Stimulated activated CD4-positive, alpha-beta T cell treated with anti-CD3 and anti-CD28 coated beads, TNF-alpha, amount 100 ng/mL, for 1 hour (primary cell): Measurements from ENCODE around the gene ST8SIA6.
A peak's percentile ranks its signal among the peaks of the same experiment; 100 is the strongest.
"Not testable (repeated sequence)": the region's sequence is repeated elsewhere in the genome, so short reads cannot be mapped to it uniquely, and the experiment has no call there.

Source experiments
- DNase-seq, 3 donors: peaks; one replicate each; pipeline ENCODE4 v3.0.0-alpha.2; 2020; ENCODE audit warnings: low read depth in 3 of 3, low spot score in 1 of 3

Gene ST8SIA6

DNA sequence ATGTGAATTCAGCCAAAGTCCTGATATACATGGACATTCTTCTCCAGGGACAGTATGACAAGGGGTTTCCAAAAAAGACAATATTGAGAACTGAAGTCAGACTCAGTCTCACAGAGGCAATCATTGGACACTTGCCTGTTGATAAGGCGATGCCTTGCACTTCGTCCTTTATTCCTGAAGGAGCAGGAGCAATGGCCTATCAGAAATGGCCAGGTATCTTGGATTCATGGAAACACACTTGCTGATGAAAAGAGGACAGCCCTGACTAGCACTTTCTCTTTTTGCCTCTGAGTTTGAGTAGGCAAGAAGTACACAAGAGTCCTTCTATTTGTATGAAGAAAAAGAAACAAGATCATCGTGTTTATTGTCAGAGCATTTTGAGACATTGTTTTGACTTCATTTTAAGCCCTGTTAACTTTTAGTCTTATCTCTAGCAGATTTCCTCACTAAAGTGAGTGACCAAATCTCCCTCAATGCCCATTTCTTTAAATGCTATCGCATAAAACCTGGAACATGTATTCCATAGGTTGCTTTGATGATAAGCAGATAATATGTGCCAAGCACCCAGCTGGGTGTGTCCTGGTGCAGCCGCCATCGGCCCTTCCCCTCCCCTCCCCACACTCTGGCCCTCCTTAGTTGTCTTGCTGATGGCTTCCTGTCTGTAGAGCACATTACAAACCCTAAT, 26.6 kb downstream of the ST8SIA6 start:
- DNase-seq = no peak

DNA sequence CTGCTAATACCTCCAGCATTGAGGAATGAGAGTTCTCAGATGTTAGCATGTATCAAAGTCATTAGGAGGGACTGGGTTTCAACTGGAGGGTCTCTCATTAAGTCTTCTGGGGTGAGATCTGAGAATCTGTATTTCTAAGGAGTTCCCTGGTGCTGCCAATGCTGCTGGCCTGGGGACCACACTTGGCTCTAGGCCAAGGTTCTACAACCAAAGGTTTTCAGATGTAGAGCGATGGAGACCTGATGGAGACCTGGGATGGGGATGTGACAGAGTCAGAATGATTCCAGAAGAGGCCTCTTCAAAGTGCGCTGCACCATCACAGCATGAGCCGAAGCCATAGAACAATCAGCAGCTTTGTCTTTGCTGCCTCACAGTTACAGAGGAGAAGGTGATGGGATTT, 27.2 kb downstream of the ST8SIA6 start:
- no peak for DNase-seq

DNA sequence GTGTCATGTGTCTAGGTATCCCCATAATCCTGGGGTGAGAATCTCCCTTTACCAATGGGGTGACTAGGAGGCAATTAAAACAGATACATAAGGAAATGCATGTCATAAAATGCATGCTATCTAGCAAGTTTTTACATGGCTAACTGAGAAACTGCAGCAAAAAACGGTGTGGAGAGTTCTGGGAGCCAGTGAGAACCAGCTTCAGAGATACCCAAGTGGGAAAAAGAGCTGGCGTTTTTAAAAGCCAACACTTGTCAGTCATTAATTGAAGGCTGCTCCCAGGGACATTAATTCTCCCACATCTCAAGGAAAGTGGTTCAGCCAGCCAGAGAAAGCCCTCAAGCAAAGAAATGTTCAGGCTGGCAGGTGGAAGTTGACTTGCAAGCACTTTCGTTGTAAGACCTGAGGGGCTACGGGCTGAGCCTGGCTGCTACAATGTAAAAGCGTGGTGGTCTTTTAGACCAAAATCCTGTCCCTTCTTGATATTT, 28.1 kb downstream of the ST8SIA6 start:
- DNase-seq = no peak

DNA sequence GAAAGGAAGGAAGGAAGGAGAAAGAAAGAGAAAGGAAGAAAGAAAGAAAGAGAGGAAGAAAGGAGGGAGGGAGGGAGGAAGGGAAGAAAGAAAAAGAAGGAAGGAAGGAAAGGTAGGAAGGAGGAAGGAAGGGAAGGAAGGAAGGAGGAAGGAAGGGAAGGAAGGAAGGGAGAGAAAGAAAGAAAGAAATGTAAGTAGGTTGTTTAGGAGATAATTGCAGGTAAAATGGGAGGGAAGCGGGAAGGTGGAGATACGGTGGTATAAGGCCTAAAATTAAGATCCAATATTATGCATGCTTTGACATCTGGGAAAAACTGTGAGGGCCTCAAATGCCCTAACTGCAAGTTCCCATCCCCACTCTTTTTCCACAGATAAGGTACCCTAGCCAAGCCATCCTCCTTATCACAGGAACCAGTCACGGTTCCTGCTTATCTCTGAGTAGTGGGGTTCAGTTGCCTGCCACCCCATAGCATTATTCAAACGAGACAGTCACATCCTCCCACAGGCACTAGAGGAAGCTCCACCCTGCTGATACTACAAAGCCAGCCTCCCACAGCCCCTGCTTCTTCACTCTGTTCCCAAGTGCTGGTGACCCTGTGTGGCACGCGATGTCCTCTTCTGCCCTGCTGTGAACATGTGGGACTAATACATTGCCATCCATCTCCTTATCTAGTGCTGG, 28.7 kb downstream of the ST8SIA6 start:
- DNase-seq = peak in 2 of 3 donors; percentile 2 to 12

DNA sequence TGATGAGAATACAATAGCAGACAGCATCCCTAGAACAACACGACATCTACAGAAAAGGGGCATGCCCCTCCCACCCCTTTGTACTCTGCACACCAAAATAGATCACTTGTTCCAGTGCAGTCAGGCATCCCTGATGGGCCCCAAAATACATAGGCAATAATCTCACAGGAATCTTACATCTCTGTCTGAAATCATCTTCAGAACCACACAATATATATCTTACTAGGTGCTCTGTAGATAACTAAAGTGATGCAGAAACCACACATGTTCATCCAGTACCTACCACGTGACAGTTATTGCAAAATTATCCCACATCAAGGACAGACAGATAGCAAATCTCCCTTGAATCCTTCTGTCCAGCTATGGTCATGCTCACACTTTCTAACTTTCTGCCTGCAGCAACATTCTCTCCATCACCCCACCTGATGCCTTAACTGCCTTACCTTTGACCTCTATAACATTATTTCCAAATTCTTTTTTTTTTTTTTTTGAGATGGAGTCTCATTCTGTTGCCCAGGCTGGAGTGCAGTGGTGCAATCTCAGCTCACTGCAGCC, 30.7 kb downstream of the ST8SIA6 start:
- DNase-seq = no peak

DNA sequence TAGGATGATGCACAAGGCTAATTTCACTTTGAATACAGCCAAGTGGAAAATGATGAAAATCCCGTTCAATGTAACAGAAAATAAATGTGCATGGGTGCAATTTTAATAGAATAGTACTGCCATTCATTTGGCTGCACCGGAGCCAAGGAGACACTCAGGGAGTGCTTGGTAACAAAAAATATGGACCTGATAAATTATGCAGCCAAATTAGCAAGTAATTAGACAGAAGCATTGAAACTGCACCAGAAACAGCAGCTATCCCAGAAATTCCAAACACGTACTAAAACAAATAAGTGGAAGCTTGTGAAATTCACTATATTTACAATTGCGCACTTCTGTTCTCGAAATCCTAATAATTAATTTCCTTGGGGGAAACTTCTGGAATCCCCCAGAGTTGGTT, 31.5 kb downstream of the ST8SIA6 start:
- no peak for DNase-seq

DNA sequence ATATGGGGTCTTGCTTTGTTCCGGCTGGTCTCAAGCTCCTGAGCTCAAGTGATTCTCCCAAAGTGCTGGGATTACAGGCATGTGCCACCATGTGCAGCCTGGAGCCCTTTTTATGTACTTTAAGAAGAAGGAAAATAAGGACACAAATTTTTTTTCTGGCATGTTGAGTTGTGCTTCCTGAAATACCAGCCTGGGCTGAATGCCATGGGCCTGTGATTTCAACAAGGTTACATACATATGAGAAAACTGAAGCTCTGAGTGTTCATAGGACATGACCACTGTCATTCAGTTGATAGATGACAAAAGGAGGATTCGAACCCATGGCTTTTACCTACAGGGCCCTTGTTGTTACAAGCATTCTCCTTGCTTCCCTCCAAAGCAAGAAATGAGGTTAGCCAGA, 36.1 kb downstream of the ST8SIA6 start:
- DNase-seq = no peak

DNA sequence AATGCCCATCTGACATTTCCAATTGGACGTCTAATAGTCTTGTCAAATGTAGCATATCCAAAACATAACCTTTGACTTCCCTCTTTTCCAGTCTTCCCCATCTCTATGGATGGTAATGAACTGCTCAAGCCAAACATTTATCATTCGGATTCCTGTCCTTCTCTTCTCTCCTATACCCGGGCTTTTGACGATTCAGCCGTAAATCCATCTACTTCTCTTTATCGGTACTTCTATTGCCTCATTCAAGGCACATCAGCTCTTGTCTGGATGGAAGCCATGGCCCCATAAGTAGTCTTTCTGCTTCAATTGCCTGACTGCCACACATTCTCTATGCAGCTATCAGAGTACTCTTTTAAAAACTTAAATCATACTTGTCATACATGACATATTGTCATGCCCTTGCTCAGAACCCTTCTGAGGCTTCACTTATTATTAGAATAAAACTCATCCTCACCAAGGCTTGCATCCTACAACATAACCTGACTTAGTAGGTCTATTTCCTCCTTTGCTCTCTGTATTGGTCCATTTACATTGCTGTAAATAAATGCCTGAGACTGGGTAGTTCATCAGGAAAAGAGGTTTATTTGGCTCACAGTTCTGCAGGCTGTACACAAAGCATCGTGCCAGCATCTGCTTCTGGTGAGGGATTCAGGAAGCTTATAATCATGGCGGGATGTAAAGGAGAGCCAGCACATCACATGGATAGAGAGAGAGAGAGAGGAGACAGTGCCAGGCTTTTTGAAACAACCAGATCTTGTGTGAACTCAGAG, 37.8 kb downstream of the ST8SIA6 start:
- no peak for DNase-seq

DNA sequence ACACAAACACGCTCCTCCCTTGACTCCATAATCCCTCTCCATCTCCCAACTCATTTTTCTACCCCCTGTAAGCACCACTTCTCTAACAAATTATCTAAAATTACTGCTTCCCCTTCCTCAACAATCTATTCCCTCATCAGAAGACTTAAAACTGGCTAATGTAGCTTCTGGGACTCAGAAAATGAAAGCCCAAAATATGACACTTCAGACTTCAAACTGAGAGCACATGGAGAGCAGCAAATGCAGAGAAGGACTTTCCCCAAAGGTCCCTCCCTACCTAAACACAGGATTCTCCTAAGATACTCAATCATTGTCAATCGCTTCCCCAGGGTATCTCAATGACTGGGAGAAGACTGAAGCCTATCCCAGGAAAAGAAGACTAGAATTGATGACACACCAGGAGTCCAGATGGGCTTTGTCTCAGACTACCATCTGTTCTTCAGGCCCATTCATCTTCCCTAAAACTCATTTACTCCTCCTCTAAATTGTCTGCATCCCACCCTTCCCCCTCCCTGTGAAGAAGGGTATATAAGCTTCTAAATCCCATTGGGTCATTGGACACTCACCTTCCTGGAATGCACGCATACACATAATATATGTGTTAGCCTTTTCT, 39.2 kb downstream of the ST8SIA6 start:
- DNase-seq = no peak

DNA sequence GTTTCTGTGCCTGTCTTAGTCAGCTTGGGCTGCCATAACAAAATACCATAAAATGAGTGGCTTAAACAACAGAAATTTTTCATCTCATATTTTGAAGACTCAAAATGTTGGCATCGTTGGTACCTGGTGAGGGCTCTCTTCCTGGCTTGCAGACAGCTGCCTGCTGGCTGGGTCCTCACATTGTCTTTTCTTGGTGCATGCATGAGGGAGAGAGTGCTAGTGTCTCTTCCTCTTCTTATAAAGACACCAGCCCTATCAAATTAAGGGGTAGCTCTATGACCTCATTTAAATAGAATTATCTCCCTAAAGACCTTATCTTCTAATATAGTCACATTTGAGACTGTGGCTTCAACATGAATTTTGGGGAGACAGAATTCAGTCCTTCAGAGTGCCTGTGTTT, 39.9 kb downstream of the ST8SIA6 start:
- DNase-seq = no peak

DNA sequence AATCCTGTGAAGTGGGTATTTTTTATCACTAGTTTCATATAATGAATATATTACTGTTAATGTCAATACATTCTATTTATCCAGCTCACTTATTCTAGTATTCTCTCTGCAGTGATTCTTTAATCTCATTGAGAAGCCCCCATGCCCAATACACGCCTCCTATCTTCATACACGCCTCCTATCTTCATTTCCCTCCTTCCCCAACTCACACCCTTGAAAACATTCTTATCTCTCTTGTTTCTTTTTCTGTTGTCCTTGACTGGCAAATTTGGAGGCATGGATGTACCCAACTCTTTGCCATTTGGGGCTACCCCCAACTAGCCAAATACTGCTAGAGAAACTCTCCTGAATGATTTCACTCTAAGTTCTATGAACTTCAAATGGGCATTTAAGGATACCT, 40.5 kb downstream of the ST8SIA6 start:
- DNase-seq = no peak

DNA sequence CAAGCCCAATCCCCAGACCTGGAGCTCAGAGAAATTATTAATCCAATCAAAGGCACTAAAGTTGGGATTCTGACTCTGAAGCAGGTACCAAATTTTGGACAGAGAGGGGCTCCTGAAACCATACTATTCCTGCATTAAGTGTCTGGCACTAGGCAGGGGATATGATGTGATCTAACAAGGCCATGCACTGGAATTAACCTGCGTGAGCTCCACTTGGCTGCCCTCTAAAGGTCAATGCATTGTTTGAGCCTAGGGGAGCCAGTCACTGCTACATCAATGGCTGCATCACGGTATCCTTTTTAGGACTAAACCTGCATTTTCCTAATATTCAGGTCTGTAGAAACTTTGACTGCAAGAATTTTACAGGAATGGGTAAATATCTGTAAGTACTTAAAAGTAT, 42.1 kb downstream of the ST8SIA6 start:
- no peak for DNase-seq

DNA sequence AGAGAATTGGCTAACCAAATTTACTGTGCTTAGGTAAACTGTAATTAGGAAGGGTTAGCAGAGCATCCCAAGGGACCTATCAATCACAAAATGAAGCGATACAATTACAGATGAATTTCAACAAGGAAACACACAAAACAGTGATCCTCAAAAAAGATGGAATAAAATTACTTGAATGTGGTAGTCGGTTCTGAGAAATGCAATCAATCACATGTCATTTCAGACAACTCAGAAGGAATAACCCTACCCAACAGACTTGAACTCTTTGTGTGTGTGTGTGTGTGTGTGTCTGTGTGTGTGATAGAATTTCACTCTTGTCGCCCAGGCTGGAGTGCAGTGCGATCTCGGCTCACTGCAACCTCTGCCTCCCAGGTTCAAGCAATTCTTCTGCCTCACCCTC, 43.5 kb downstream of the ST8SIA6 start:
- DNase-seq = no peak

DNA sequence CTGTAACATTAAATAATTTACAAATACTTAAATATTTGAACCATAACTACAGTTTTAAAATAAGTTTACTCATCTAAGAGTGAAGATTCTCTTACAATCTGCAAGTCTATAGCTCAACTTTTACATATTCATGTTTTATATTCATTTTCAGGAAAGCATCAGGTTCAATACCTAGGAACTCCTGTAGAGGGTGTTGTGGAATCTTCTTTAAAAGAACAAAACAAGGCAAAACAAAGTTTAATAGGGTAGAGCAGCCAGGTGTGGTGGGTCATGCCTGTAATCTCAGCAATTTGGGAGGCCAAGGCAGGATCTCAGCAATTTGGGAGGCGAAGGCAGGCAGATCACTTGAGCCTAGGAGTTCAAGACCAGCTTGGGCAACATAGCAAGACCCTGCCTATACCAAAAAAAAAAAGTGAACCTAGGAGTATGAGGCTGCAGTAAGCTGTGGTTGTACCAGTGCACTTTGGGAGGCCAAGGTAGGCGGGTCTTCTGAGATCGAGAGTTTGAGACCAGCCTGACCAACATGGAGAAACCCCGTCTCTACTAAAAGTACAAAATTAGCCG, 45.1 kb downstream of the ST8SIA6 start:
- DNase-seq = no peak

DNA sequence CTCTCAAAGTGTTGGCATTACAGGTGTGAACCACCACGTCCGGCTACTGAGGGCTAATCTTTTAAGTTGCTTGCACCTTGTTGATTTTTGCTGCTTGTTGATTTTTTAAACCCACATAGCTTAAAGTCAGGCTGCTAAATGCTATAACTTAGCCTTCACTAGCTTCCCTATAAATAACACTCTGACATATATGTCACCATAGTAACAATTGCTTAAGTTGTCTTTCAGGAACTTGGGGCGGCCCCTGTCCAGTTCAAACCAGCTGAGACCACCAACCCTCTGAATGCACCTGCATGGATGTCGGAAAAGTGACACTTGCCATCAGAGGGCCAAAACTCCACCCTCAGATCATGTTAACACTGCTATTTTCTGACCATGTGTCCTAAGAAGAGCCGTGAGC, 47.3 kb downstream of the ST8SIA6 start:
- DNase-seq = no peak

DNA sequence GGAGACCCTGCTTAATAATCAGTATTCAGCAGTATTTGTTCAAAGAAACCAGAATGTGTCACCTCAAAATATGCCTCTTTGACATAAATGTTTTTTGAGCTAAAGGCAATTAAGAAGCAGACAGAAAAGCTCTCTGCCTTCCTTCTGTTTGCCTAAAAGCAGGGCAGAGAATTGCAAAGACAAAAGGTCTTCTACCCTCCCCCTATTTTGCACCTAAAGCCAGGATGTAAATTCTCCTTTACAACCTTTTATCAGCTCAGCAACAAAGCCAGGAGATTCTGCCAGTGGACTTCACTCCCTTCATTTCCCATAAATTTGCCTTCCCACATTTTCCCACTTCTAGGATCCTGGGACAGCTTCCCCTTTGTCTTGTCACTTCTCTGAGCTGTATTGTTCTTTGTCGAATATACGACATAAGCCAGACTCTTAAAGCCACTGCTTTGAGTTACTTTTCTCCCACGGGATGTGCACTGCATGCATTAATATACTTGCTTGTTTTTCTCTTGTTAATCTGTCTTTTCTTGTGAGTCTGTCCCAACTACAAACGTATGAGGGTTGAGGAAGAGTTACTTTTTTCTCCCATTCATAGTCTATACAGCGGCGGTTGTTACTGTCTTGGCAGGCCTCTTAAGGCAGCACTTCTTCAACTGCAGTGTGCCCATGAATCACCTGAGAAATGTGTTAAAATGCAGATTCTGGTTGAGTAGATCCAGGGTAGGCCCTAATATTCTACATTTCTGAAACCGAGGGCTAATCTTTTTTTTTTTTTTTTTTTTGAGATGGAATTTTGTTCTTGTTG, 48.2 kb downstream of the ST8SIA6 start:
- DNase-seq = no peak

DNA sequence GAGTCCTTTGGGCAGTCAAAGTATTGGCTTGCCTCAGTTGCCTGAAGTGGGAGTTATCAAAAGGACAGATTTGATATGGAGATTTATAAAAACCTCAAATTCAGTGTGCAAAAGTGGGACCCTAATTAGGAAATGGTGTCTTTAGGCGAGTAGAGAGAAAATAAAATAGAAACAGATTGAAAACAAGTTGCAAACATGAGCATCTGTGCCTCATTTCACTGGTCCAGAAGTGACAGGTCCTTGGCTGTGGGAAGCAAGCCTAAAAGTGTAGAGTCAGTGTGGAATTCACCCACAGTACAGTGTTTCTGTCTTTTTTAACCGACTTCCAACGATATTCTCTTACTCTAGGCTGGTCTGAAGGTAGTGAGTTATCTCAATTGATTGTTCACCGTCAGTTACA, 51.2 kb downstream of the ST8SIA6 start:
- no peak for DNase-seq

DNA sequence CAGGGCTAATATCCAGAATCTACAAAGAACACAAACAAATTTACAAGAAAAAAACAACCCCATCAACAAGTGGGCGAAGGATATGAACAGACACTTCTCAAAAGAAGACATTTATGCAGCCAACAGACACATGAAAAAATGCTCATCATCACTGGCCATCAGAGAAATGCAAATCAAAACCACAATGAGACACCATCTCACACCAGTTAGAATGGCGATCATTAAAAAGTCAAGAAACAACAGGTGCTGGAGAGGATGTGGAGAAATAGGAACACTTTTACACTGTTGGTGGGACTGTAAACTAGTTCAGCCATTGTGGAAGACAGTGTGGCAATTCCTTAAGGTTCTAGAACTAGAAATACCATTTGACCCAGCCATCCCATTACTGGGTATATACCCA, 52.4 kb downstream of the ST8SIA6 start:
- DNase-seq = not testable (repeated sequence)

DNA sequence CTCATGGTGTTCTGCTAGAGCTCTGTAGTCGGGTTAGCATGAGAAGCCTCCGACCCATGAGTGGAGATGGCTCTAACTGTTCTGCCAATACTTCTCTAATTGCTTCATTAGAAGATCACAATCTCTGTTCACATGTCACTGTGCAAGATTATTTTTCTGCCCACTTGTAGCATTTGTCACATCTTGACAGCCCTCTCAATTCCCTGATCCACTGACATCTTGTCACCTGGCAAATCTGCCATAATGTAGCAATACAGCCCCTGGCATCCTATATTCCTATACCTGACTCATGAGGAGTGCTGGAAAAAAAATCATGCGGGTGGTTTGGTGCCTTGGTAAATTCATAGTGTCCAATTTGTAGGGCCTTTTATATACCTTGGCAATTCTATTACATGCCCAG, 58.4 kb downstream of the ST8SIA6 start:
- DNase-seq = no peak

DNA sequence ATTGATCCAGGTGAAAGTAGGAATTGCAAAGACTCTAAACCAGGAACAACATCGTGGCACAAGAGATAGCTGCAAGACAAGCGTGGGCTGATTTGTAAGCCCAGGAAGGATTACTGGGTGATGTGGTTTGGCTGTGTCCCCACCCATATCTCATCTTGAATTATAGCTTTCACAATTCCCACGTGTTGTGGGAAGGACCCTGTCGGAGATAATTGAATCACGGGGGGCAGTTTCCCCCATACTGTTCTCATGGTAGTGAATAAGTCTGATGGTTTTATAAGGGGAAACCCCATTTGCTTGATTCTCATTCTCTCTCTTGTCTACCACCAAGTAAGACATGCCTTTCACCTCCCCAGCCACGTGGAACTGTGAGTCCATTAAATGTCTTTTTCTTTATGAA, 59.5 kb downstream of the ST8SIA6 start:
- no peak for DNase-seq
